ENCODE measurements around the gene RBM43. TPM values are rescaled to one million over a fixed set of nuclear protein-coding genes. Genes with fewer than 3 reads are reported as not detected.

RBM43 gene
- total RNA-seq, 1 donor from 2014 or later: 4.8 TPM

DNA sequence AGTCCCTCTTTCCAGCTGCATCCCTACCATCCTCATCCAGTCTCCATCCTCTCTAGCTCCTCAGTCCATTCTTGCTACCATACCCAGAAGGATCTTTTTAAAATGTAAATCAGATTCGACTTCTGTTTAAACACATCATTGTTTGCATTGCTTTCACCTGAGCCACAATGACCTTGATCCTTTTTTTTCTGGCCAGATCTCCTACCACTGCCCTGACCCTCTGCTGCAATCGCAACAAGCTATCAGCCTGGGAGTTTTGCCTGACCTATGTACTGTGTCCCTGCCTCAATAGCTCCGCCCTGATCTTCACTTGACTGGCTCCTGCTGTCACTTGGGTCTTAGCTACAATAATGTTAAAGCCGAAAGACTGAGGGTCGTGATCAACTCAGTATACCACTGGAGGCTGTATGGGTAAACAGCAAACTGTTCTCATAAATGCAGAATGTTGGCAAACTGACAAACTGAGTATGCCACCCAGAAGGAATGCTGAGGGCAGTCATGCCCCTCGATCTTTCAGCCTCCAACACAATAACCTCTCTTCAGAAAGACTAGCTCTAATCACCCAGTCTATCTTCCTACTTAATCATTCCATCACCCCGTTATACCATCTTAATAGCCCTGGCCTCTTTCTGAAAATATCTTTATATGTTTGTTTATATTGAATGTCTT lies 2.6 kb upstream of the RBM43 start:
- no peaks in the 10 kb centered on the region for H3K27me3 Mint-ChIP-seq
- no peak for ATAC-seq (ENCODE audit: low read depth)
- CTCF ChIA-PET: no interaction called here

DNA sequence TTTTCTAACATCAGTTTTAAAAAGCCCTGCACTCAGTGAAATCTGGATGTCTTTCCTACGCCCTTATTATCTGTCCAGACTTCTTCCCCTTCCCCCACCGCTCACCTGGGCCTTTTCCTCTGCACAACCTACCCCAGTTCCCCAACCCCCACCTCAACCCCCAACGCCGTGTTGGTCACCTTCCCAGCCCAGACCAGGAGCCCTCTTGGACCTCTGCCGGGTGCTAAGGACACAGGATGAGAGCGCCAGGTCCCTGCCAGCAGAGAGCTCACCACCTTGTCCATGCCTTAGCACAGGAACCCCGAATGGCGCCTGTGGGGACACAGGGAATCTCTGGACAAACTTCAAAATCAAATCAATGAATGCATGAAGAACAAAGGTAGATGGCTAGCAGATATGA lies 966 bp upstream of the RBM43 start:
- intact Hi-C loops (cut with micrococcal nuclease): loop anchor here (5.0 kb wide), 2 partner anchors 1075 to 1455 kb away; partner anchors contain the start of genes ARL6IP6, FMNL2 and PRPF40A
- H3K36me3 Mint-ChIP-seq (ENCODE audit: low read depth): peaks cover 4% of the 10 kb centered on the region
- H3K27me3 Mint-ChIP-seq: no peaks in the 10 kb centered on the region
- peak overlapping the region; percentile 3 for H3K4me3 Mint-ChIP-seq
- ATAC-seq (ENCODE audit: low read depth) (no peak), DNase-seq (no peak)
- TF ChIP-seq, protein P1, sequence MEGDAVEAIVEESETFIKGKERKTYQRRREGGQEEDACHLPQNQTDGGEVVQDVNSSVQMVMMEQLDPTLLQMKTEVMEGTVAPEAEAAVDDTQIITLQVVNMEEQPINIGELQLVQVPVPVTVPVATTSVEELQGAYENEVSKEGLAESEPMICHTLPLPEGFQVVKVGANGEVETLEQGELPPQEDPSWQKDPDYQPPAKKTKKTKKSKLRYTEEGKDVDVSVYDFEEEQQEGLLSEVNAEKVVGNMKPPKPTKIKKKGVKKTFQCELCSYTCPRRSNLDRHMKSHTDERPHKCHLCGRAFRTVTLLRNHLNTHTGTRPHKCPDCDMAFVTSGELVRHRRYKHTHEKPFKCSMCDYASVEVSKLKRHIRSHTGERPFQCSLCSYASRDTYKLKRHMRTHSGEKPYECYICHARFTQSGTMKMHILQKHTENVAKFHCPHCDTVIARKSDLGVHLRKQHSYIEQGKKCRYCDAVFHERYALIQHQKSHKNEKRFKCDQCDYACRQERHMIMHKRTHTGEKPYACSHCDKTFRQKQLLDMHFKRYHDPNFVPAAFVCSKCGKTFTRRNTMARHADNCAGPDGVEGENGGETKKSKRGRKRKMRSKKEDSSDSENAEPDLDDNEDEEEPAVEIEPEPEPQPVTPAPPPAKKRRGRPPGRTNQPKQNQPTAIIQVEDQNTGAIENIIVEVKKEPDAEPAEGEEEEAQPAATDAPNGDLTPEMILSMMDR (IDR thresholded peaks at IDR 0.05): no peak
- CTCF ChIA-PET: no interaction called here
- peaks cover 17% of the 10 kb centered on the region for H3K4me1 Mint-ChIP-seq
- H3K27ac Mint-ChIP-seq: peak overlapping the region; percentile 38
- POLR2A ChIA-PET: interaction anchor here (1.2 to 4.0 kb wide), 2 partner anchors 12 to 27 kb away, joined by 5 to 74 read pairs; partner anchors contain the start of gene NMI
- no peaks in the 10 kb centered on the region for H3K9me3 Mint-ChIP-seq

More for the DNA sequence above, 2.6 kb upstream of the RBM43 start:
- POLR2A ChIA-PET: interaction anchor here (0.7 to 1.3 kb wide), 4 partner anchors 25 to 1677 kb away, joined by 3 to 9 read pairs (median 7); partner anchors contain the start of genes MMADHC and NMI
- H3K9me3 Mint-ChIP-seq: no peaks in the 10 kb centered on the region
- TF ChIP-seq, protein P1 (IDR thresholded peaks at IDR 0.05): no peak
- H3K4me3 Mint-ChIP-seq: no peak overlapping the region
- H3K27ac Mint-ChIP-seq: peak overlapping the region; percentile 6
- H3K4me1 Mint-ChIP-seq: peaks cover 17% of the 10 kb centered on the region
- no peak for DNase-seq
- H3K36me3 Mint-ChIP-seq (ENCODE audit: low read depth): peaks cover 4% of the 10 kb centered on the region
- intact Hi-C loops (cut with micrococcal nuclease): loop anchor here (5.0 kb wide), 2 partner anchors 1073 to 1453 kb away; partner anchors contain the start of genes ARL6IP6, FMNL2 and PRPF40A

DNA sequence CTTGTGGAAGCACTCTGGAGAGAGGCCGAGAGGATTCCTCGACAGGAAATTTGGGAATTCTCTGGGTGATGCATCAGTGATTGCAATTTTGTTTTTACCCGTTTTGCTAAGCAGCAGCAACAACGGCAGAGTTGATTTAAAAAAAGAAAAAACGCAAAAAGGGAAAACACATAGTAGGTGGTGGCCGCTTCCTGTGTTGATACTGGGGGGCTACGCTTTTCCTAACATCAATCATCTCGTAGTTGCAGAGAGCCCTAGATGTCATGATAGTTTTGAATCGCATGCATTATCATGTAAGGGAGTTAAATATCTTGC lies 271 bp upstream of the RBM43 start:
- no peaks in the 10 kb centered on the region for H3K9me3 Mint-ChIP-seq
- DNase-seq: no peak
- H3K27me3 Mint-ChIP-seq: no peaks in the 10 kb centered on the region
- H3K27ac Mint-ChIP-seq: peak overlapping the region; percentile 94
- peaks cover 4% of the 10 kb centered on the region for H3K36me3 Mint-ChIP-seq (ENCODE audit: low read depth)
- H3K4me3 Mint-ChIP-seq: peak overlapping the region; percentile 93
- intact Hi-C loops (cut with micrococcal nuclease): loop anchor here (1.0 to 5.0 kb wide), 6 partner anchors 27 to 1675 kb away; partner anchors contain the start of genes ARL6IP6, FMNL2, MMADHC and NMI
- ChIA-PET POLR2A (interaction anchor here (0.7 to 4.0 kb wide), 8 partner anchors 9 to 1675 kb away, joined by 3 to 74 read pairs (median 4); partner anchors contain the start of genes MMADHC, NMI and RIF1), CTCF (interaction anchor here (0.7 to 1.1 kb wide), 3 partner anchors 37 to 1701 kb away, joined by 3 to 4 read pairs (median 3); no protein-coding TSS in a partner anchor)
- TF ChIP-seq, protein P1 (IDR thresholded peaks at IDR 0.05): no peak
- ATAC-seq (ENCODE audit: low read depth): no peak
- H3K4me1 Mint-ChIP-seq: peaks cover 19% of the 10 kb centered on the region

DNA sequence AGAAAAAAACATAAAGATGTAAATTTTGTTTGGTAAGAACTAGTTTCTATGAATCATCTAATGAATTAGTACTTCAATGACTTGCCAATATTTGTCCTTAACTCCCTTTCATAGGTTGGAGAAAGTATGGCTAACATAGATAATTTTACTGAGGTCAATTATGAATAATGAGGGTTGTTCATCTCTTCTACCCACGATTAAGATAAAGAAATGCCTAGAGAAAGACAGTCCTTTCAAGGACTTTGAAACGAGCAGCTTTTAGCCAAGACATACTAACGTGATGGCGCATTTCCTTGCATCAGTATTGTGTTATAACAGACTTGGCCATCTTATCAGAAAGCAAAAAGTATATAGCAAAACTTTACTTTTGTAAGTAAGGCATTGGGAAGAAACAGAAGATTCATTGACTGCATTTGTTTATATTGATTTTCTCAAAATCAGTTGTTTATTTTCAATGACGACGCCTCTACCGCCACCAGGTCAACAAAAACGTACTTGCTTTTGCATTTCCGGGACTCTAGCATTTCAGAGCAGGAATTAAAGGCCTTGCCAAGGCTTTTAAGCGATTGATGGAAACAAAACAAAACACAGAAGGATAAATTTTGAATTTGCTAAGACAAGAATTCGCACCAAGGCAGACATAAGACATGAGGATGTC lies 961 bp downstream of the RBM43 start:
- POLR2A ChIA-PET: interaction anchor here (0.7 to 4.0 kb wide), 8 partner anchors 14 to 1674 kb away, joined by 3 to 74 read pairs (median 6); partner anchors contain the start of genes ARL5A, MMADHC, NMI and RIF1
- Mint-ChIP-seq H3K9me3 (no peaks in the 10 kb centered on the region), H3K36me3 (ENCODE audit: low read depth) (peaks cover 4% of the 10 kb centered on the region), H3K4me1 (peaks cover 20% of the 10 kb centered on the region), H3K4me3 (peak overlapping the region; percentile 93), H3K27me3 (no peaks in the 10 kb centered on the region), H3K27ac (peak overlapping the region; percentile 94)
- DNase-seq: no peak
- CTCF ChIA-PET: interaction anchor here (0.7 kb wide), 1 partner anchor 149 kb away, joined by 3 read pairs; the partner anchor contains the start of gene RIF1
- TF ChIP-seq, protein P1 (IDR thresholded peaks at IDR 0.05): no peak
- intact Hi-C loops (cut with micrococcal nuclease): loop anchor here (1.0 to 5.0 kb wide), 6 partner anchors 29 to 1673 kb away; partner anchors contain the start of genes ARL6IP6, FMNL2, MMADHC and NMI
- no peak for ATAC-seq (ENCODE audit: low read depth)
